ENCODE data around the gene SOX2. TPM values are rescaled to one million over a fixed set of nuclear protein-coding genes. Genes with fewer than 3 reads are reported as not detected.
A peak's percentile ranks its signal among the peaks of the same experiment; 100 is the strongest.

Gene SOX2
- total RNA-seq, 2 donors from 2014 or later = not detected

GRCh38 chr3:181698263-181698954 lies 13.3 kb upstream of the SOX2 start:
- Mint-ChIP-seq H3K4me3 (no peak overlapping the region), H3K27me3 (peaks cover 44 to 58% of the 10 kb centered on the region in 2 donors), H3K4me1 (ENCODE audit: low read depth in 2 of 2) (peaks cover 8 to 10% of the 10 kb centered on the region in 2 donors), H3K9me3 (peaks cover 8% of the 10 kb centered on the region), H3K36me3 (peaks cover 13% of the 10 kb centered on the region), H3K27ac (no peak overlapping the region)
- ATAC-seq (no peak), DNase-seq (ENCODE audit: low spot score) (no peak)

GRCh38 chr3:181699171-181699903 lies 12.4 kb upstream of the SOX2 start:
- Mint-ChIP-seq H3K4me1 (ENCODE audit: low read depth in 2 of 2) (peaks cover 8 to 10% of the 10 kb centered on the region in 2 donors), H3K27ac (no peak overlapping the region), H3K4me3 (no peak overlapping the region), H3K9me3 (peaks cover 8% of the 10 kb centered on the region), H3K36me3 (peaks cover 16% of the 10 kb centered on the region), H3K27me3 (peaks cover 49 to 63% of the 10 kb centered on the region in 2 donors)
- ATAC-seq (no peak), DNase-seq (ENCODE audit: low spot score) (no peak)

GRCh38 chr3:181700168-181701087 lies 11.3 kb upstream of the SOX2 start:
- H3K9me3 Mint-ChIP-seq = peaks cover 8% of the 10 kb centered on the region
- ATAC-seq = no peak

GRCh38 chr3:181701096-181701495 lies 10.6 kb upstream of the SOX2 start:
- Mint-ChIP-seq H3K27ac (no peak overlapping the region), H3K4me3 (no peak overlapping the region), H3K36me3 (peaks cover 24% of the 10 kb centered on the region), H3K4me1 (ENCODE audit: low read depth in 2 of 2) (peaks cover 8 to 14% of the 10 kb centered on the region in 2 donors), H3K9me3 (peaks cover 8% of the 10 kb centered on the region), H3K27me3 (peaks cover 57 to 77% of the 10 kb centered on the region in 2 donors)
- DNase-seq (ENCODE audit: low spot score) = no peak
- no peak for ATAC-seq

More at GRCh38 chr3:181700168-181701087, 11.3 kb upstream of the SOX2 start:
- peak overlapping the region; percentile 55 for H3K4me3 Mint-ChIP-seq
- peaks cover 56 to 73% of the 10 kb centered on the region in 2 donors for H3K27me3 Mint-ChIP-seq
- no peak overlapping the region for H3K27ac Mint-ChIP-seq
- peaks cover 22% of the 10 kb centered on the region for H3K36me3 Mint-ChIP-seq
- peaks cover 8 to 14% of the 10 kb centered on the region in 2 donors for H3K4me1 Mint-ChIP-seq (ENCODE audit: low read depth in 2 of 2)
- DNase-seq (ENCODE audit: low spot score) = no peak

GRCh38 chr3:181703601-181704420 lies 7.9 kb upstream of the SOX2 start:
- no peak overlapping the region for H3K27ac Mint-ChIP-seq
- H3K4me3 Mint-ChIP-seq = no peak overlapping the region
- H3K4me1 Mint-ChIP-seq (ENCODE audit: low read depth in 2 of 2) = peaks cover 8 to 14% of the 10 kb centered on the region in 2 donors
- peaks cover 24% of the 10 kb centered on the region for H3K36me3 Mint-ChIP-seq
- DNase-seq (ENCODE audit: low spot score) (no peak), ATAC-seq (no peak)
- H3K27me3 Mint-ChIP-seq = peaks cover 52 to 70% of the 10 kb centered on the region in 2 donors
- H3K9me3 Mint-ChIP-seq = peaks cover 4% of the 10 kb centered on the region

GRCh38 chr3:181704421-181705085 lies 7.2 kb upstream of the SOX2 start:
- H3K27ac Mint-ChIP-seq = no peak overlapping the region
- no peak overlapping the region for H3K4me3 Mint-ChIP-seq
- peaks cover 24% of the 10 kb centered on the region for H3K36me3 Mint-ChIP-seq
- H3K9me3 Mint-ChIP-seq = peaks cover 4% of the 10 kb centered on the region
- H3K27me3 Mint-ChIP-seq = peaks cover 50 to 66% of the 10 kb centered on the region in 2 donors
- DNase-seq (ENCODE audit: low spot score) = no peak
- H3K4me1 Mint-ChIP-seq (ENCODE audit: low read depth in 2 of 2) = peaks cover 9 to 15% of the 10 kb centered on the region in 2 donors
- ATAC-seq = no peak

- peaks cover 4% of the 10 kb centered on the region for H3K9me3 Mint-ChIP-seq
- DNase-seq (ENCODE audit: low spot score) (no peak), ATAC-seq (no peak)
- H3K27ac Mint-ChIP-seq = no peak overlapping the region
- peaks cover 14 to 19% of the 10 kb centered on the region in 2 donors for H3K4me1 Mint-ChIP-seq (ENCODE audit: low read depth in 2 of 2)
- H3K27me3 Mint-ChIP-seq = peaks cover 50 to 66% of the 10 kb centered on the region in 2 donors
- H3K4me3 Mint-ChIP-seq = no peak overlapping the region
- peaks cover 22% of the 10 kb centered on the region for H3K36me3 Mint-ChIP-seq
Observed at GRCh38 chr3:181705086-181705480, 6.6 kb upstream of the SOX2 start.

GRCh38 chr3:181707980-181708379 lies 3.7 kb upstream of the SOX2 start:
- Mint-ChIP-seq H3K36me3 (peaks cover 15% of the 10 kb centered on the region), H3K9me3 (no peaks in the 10 kb centered on the region), H3K27ac (no peak overlapping the region), H3K4me3 (no peak overlapping the region), H3K4me1 (ENCODE audit: low read depth in 2 of 2) (peaks cover 6 to 10% of the 10 kb centered on the region in 2 donors), H3K27me3 (peaks cover 39 to 55% of the 10 kb centered on the region in 2 donors)
- no peak for ATAC-seq
- DNase-seq (ENCODE audit: low spot score) = no peak

GRCh38 chr3:181709537-181710279 lies 2.0 kb upstream of the SOX2 start:
- peaks cover 33 to 60% of the 10 kb centered on the region in 2 donors for H3K27me3 Mint-ChIP-seq
- H3K4me3 Mint-ChIP-seq = no peak overlapping the region
- H3K27ac Mint-ChIP-seq = no peak overlapping the region
- H3K9me3 Mint-ChIP-seq = no peaks in the 10 kb centered on the region
- H3K4me1 Mint-ChIP-seq (ENCODE audit: low read depth in 2 of 2) = peaks cover 6 to 7% of the 10 kb centered on the region in 2 donors
- peaks cover 6% of the 10 kb centered on the region for H3K36me3 Mint-ChIP-seq
- ATAC-seq (no peak), DNase-seq (ENCODE audit: low spot score) (no peak)

GRCh38 chr3:181710345-181711291 lies 1.1 kb upstream of the SOX2 start:
- H3K27ac Mint-ChIP-seq = no peak overlapping the region
- peaks cover 3% of the 10 kb centered on the region for H3K36me3 Mint-ChIP-seq
- H3K4me1 Mint-ChIP-seq (ENCODE audit: low read depth in 2 of 2) = peaks cover 6% of the 10 kb centered on the region in 2 donors
- H3K27me3 Mint-ChIP-seq = peaks cover 34 to 60% of the 10 kb centered on the region in 2 donors
- H3K4me3 Mint-ChIP-seq = no peak overlapping the region
- DNase-seq (ENCODE audit: low spot score) (no peak), ATAC-seq (no peak)
- H3K9me3 Mint-ChIP-seq = no peaks in the 10 kb centered on the region

- Mint-ChIP-seq H3K27ac (no peak overlapping the region), H3K4me1 (ENCODE audit: low read depth in 2 of 2) (peaks cover 6% of the 10 kb centered on the region in 2 donors), H3K36me3 (peaks cover 4% of the 10 kb centered on the region), H3K4me3 (no peak overlapping the region), H3K27me3 (peaks cover 35 to 60% of the 10 kb centered on the region in 2 donors), H3K9me3 (peaks cover 3% of the 10 kb centered on the region)
- no peak for DNase-seq (ENCODE audit: low spot score)
- ATAC-seq = no peak
Observed at GRCh38 chr3:181712226-181712552, 464 bp downstream of the SOX2 start.

All from natural killer cell treated with Interleukin-12 subunit alpha and Interleukin-12 subunit beta and Interleukin-15 and Interleukin-18, amount 100 ng/mL, for 72 hours (primary cell).